ENCODE results near the gene CSPG4. TPM values are rescaled to one million over a fixed set of nuclear protein-coding genes. Genes with fewer than 3 reads are reported as not detected.
"Not testable (repeated sequence)": the region's sequence is repeated elsewhere in the genome, so short reads cannot be mapped to it uniquely, and the experiment has no call there.

Gene CSPG4
- total RNA-seq (2014; rRNA removed; shearing (Covaris generic)), result 21.2 and 24.7 TPM in 2 replicates

DNA sequence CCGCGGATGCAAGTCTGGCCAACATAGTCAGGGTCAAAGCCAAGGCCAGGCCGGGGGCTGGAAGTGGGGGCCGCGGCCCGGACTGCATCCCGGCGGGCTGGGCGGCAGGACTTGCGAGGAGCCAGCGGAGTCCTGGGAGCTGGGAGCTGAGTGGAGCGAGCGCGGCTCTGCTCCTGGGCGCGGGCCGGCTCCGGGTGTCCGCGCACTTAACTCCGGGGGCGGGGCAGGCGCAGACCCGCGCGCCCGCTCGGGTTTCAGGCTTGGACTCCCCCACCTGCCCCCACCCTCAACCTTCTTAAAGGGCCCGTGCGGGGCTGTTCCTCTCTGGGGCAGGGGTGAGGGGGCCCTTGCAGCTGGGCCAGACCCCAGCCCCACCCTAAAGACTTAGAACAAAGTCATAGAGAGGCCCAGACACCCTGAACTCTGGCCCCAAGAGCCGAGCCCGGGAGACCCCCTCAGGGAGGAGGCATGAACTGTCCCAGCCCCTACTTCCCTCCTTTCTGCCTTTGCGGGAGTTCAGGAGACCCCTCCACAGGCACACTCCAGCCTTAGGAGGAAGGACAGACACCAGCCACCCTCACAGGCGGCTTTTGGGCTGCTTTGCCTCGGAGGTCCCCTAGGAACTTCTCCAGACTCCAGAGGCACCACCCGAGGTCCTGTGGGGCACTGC lies at the start of gene CSPG4:
TSS of gene CSPG4 (minus strand) at position 181 of the 670 bp plus-strand sequence. CDS start at position 88, 93 bp downstream.
- peak; percentile 73 for DNase-seq (ENCODE audit: low read depth)

- not testable (repeated sequence) for DNase-seq (ENCODE audit: low read depth)
These were observed 49.7 kb upstream of the CSPG4 start for GRCh38 chr15:75762357-75762718.

DNA sequence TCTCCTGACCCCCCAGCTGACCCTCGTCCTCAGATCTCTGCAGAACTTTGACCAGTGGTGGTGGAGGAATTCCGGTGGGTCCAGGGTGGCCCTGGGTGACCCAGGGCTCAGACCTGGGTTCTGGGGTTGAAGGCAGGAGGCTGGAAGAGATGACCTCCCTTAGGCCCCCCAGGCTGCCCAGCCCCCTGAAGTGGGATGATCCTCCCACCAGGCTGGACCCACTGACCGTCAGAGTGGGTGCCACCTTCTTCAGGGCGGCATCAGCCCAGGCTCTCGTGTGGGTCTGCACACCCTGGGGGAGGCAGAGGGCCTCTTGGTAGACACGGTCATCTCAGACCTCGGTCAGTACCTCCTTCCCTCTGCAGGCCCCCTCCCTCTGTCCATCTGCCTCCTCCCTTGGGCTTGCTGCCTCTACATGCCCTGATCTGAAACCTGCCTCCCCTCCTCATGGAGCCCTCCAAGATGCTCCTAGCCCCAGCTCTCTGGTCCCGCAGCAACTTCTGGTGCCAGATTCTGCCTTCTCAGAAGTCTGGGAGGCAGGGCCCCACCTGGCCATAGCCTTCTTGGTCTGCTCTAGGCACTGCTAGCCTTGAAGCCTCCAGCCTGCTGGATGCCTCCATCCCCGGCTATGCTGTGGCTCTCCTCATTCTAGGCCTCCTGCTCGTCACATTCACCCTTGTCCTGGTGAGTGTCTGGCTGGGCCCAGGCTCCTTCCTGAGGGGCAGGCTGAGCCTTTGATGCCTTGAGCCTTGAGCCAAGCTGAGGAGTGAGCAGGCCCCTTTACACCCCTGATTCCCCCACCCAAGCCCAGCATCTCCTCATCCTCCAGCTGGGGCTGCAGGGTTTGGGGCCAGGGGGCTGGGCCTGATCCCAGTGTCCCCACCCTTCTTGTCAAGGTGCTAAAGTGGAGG lies 49.1 kb upstream of the CSPG4 start:
- no peak for DNase-seq (ENCODE audit: low read depth)

GRCh38 chr15:75760704-75761435 lies 48.2 kb upstream of the CSPG4 start:
- no peak for DNase-seq (ENCODE audit: low read depth)

GRCh38 chr15:75760131-75760520 lies 47.5 kb upstream of the CSPG4 start:
- DNase-seq (ENCODE audit: low read depth), result not testable (repeated sequence)

DNA sequence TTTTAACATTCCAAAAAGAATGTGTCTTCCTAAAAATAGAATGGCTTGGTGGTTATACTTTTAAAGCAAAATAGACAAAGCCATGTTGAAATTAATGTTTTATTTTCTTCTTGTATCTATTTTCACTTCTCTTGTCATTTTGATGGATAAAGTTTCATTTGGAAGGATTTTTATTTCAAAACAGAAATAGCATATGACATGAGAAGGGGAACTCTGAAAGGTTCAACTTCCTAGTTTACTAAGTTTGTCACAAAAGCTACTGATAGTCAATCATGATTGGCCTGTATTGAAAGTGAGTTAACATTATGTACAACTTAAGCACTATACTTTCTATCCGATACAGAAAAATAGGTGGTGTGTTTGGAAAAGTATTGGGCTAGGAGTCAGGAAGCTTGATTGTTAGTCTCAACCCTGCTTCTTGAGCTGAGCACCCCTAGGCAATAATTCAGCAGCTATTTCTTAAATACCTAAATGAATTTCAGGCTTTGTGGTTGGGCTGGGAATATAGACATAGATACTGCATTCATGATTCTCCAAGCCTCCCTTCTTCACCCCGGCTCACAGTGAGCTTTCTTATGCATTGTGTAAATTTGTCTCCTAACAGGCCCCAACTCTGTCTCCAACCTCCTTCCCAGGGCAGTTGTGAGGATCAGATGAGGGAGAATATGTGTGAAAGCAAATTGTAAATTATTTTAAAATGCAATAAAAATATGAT lies 46.9 kb upstream of the CSPG4 start:
- DNase-seq (ENCODE audit: low read depth), result no peak

- DNase-seq (ENCODE audit: low read depth), result peak; percentile 94
These were observed 45.6 kb upstream of the CSPG4 start for GRCh38 chr15:75758071-75758872.

DNA sequence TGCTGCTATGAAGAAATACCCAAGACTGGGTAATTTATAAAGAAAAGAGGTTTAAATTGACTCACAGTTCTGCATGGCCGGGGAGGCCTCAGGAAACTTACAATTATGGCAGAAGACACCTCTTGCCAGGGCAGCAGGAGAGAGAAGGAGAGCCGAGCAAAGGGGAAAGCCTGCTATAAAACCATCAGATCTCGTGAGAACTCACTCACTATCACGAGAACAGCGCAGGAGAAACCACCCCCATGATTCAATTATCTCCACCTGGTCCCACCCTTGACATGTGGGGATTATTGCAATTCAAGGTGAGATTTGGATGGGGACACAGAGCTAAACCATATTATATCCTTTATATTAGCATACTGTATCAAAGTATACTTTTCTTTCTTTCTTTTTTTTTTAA lies 42.2 kb upstream of the CSPG4 start:
- not testable (repeated sequence) for DNase-seq (ENCODE audit: low read depth)

DNA sequence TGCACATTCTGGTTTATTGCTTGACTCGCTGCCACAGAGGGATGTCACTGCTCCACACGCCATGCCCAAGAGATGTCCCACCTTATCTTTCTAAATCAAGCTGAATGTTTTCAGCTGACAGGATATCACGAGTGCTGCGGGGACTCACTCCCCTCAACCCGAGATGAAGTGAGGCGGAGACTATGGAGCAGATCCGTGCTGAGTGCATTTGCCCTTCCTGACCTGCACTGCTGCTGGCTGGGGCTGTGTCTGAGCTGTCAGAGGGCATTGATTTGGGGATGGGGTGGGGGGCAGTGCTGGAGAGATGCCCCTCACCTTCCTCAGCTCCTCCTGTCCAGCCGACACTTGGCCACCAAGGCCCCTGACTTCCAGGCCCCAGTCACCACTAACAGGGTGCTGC lies 40.5 kb upstream of the CSPG4 start:
- DNase-seq (ENCODE audit: low read depth), result no peak

GRCh38 chr15:75751891-75752290 lies 39.2 kb upstream of the CSPG4 start:
- DNase-seq (ENCODE audit: low read depth), result no peak

DNA sequence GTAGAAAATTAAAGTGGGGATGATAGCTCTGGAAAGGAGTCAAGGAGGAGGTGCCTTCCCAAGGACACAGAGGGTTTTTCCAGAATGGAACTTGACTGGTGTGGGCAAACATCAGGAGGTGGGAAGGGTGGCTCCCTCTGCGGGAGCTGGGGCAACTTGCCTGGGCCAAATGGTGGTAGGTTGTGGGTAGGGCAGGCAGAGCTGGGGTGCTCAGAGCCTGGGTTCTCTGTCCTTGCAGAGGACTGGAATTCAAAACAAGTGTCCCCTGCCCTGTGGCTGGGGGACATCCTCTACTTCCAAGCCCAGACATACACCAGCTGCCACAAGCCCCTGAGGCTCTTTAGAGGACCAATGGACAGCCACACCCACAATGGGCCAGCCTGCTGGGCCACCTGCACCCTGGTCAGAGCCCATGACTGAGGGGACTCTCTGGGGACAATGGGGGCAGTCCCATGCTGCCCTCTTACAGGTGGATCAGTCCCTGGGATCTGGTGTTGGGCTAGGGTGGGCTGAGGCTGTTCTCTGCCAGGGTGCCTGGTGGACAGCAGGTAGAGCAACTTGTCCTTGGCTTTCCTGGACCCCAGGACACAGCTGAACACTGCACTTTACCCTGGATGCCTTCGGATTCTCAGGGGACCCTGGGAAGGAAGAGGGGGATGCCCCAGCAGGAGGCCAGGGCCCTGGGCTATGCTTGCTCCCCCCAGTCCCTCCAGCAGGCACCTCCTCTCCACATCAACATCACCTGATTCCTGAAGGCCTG lies 38.6 kb upstream of the CSPG4 start:
- no peak for DNase-seq (ENCODE audit: low read depth)

GRCh38 chr15:75750261-75751050 lies 37.8 kb upstream of the CSPG4 start:
- DNase-seq (ENCODE audit: low read depth), result no peak

- DNase-seq (ENCODE audit: low read depth), result no peak
These were observed 37.2 kb upstream of the CSPG4 start for GRCh38 chr15:75749820-75750219.

GRCh38 chr15:75748882-75749281 lies 36.2 kb upstream of the CSPG4 start:
- not testable (repeated sequence) for DNase-seq (ENCODE audit: low read depth)

DNA sequence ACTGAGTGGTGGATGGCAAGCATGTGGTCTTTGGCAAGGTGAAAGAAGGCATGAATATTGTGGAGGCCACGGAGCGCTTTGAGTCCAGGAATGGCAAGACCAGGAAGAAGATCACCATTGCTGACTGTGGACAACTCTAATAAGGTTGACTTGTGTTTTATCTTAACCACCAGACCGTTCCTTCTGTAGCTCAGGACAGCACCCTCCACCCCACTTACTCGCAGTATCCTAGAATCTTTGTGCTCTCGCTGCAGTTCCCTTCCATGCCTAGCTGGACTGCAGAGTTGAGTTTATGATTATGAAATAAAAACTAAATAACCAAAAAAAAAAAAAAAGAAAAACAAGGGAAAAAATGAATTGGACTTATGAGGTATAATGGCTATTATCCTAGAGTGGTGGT lies 34.5 kb upstream of the CSPG4 start:
- DNase-seq (ENCODE audit: low read depth), result not testable (repeated sequence)

DNA sequence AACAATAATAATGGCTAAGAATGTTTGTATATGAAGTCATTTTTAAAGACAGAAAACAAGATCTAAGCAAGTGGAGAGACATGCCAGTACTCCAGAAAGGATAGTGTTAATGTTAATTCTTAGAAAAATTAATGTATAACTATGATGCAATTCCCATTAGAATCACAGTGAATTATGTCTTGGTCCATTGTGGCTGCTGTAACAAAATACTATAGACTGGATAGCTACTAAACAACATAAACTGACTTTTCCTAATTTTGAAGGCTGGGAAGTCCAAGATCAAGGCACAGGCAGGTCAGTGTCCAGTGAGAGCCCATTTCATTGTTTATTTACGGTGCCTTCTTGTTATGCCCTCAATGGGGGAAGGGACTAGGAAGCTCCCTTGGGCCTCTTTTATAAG lies 32.7 kb upstream of the CSPG4 start:
- no peak for DNase-seq (ENCODE audit: low read depth)

DNA sequence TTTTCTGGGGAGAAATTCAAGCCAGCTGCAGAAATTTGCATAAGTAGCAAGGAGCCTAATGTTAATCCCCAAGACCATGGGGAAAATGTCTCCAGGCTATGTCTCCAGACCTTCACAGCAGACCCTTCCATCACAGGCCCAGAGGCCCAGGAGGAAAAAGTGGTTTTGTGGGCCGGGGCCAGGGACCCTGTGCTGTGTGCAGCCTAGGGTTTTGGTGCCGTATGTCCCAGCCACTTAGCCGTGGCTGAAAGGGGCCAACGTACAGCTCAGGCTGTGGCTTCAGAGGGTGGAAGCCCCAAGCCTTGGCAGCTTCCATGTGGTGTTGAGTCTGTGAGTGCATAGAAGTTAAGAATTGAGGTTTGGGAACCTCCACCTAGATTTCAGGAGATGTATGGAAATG lies 29.7 kb upstream of the CSPG4 start:
- not testable (repeated sequence) for DNase-seq (ENCODE audit: low read depth)

DNA sequence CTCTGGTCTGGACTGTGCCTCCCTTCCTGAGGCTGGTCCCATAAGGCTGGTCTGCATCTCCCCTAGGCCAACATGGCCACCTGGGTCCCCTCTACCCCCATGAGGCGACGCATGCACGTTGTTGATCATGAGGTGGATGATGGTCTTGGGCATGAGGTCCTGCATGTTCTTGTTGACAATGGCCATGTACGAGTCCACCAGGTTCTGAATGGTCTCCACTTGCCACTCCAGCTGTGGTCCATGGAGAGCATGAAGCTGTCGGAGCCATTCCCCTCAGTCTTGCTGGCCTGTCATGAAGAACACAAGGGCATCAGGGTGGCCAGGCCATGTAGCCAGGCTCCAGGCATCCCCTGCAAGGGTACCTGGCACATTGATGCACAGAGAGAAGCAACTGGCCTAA lies 27.1 kb upstream of the CSPG4 start:
- DNase-seq (ENCODE audit: low read depth), result no peak

- DNase-seq (ENCODE audit: low read depth), result peak; percentile 95
These were observed 26.1 kb upstream of the CSPG4 start for GRCh38 chr15:75738647-75739325.

Data from Daoy (cell line).